HS-5 (cell line): ENCODE results near the gene AXDND1.
"Not testable (repeated sequence)": the region's sequence is repeated elsewhere in the genome, so short reads cannot be mapped to it uniquely, and the experiment has no call there.

Source experiments
- DNase-seq: peaks from one replicate; pipeline ENCODE4 v3.0.0-alpha.2; 2012; ENCODE audit warnings: low read depth

The AXDND1 gene

GRCh38 chr1:179366093-179366800 lies 476 bp downstream of the AXDND1 start:
- no peak for DNase-seq

GRCh38 chr1:179369751-179370341 lies 4.1 kb downstream of the AXDND1 start:
- DNase-seq: peak; percentile 60

- DNase-seq: no peak
These were observed 6.4 kb downstream of the AXDND1 start for GRCh38 chr1:179372160-179372559.

GRCh38 chr1:179376223-179376622 lies 10.5 kb downstream of the AXDND1 start:
- DNase-seq: no peak

GRCh38 chr1:179380299-179380698 lies 14.5 kb downstream of the AXDND1 start:
- DNase-seq: no peak

GRCh38 chr1:179384027-179384426 lies 18.3 kb downstream of the AXDND1 start:
- no peak for DNase-seq

- no peak for DNase-seq
These were observed 19.7 kb downstream of the AXDND1 start for GRCh38 chr1:179385510-179385909.

- no peak for DNase-seq
These were observed 27.9 kb downstream of the AXDND1 start for GRCh38 chr1:179393721-179394120.

GRCh38 chr1:179399399-179399798 lies 33.6 kb downstream of the AXDND1 start:
- not testable (repeated sequence) for DNase-seq

- DNase-seq: not testable (repeated sequence)
These were observed 52.0 kb downstream of the AXDND1 start for GRCh38 chr1:179417760-179418159.

GRCh38 chr1:179418706-179419105 lies 52.9 kb downstream of the AXDND1 start:
- not testable (repeated sequence) for DNase-seq

GRCh38 chr1:179424610-179425009 lies 58.8 kb downstream of the AXDND1 start:
- no peak for DNase-seq

GRCh38 chr1:179425186-179425585 lies 59.4 kb downstream of the AXDND1 start:
- no peak for DNase-seq

- no peak for DNase-seq
These were observed 71.4 kb downstream of the AXDND1 start for GRCh38 chr1:179437171-179437570.

- not testable (repeated sequence) for DNase-seq
These were observed 73.9 kb downstream of the AXDND1 start for GRCh38 chr1:179439646-179440045.

GRCh38 chr1:179440301-179440700 lies 74.5 kb downstream of the AXDND1 start:
- not testable (repeated sequence) for DNase-seq

- DNase-seq: no peak
These were observed 75.2 kb downstream of the AXDND1 start for GRCh38 chr1:179440971-179441370.

- DNase-seq: no peak
These were observed 75.7 kb downstream of the AXDND1 start for GRCh38 chr1:179441501-179441900.

- DNase-seq: not testable (repeated sequence)
These were observed 77.1 kb downstream of the AXDND1 start for GRCh38 chr1:179442846-179443245.

GRCh38 chr1:179445593-179445992 lies 79.8 kb downstream of the AXDND1 start:
- DNase-seq: no peak

GRCh38 chr1:179447489-179447888 lies 81.7 kb downstream of the AXDND1 start:
- no peak for DNase-seq

GRCh38 chr1:179448437-179449149 lies 82.8 kb downstream of the AXDND1 start:
- DNase-seq: no peak

- not testable (repeated sequence) for DNase-seq
These were observed 93.9 kb downstream of the AXDND1 start for GRCh38 chr1:179459606-179460206.
